ENCODE measurements around the gene IFIT1B.
A peak's percentile ranks its signal among the peaks of the same experiment; 100 is the strongest.
"Not testable (repeated sequence)": the region's sequence is repeated elsewhere in the genome, so short reads cannot be mapped to it uniquely, and the experiment has no call there.

Gene IFIT1B

GRCh38 chr10:89373916-89374711 is 3.7 kb upstream of the IFIT1B start:
- FAIRE-seq (no peak), DNase-seq (ENCODE audit: insufficient read length, low spot score) (peak; percentile 7)

GRCh38 chr10:89374713-89375141 is 3.1 kb upstream of the IFIT1B start:
- FAIRE-seq (no peak), DNase-seq (ENCODE audit: insufficient read length, low spot score) (no peak)

- no peak for DNase-seq (ENCODE audit: insufficient read length, low spot score)
- FAIRE-seq: no peak
Observed at GRCh38 chr10:89379103-89379502, 1.2 kb downstream of the IFIT1B start.

- no peak for DNase-seq (ENCODE audit: insufficient read length, low spot score)
Observed at GRCh38 chr10:89382757-89383156, 4.9 kb downstream of the IFIT1B start.

GRCh38 chr10:89384474-89385340 is 6.9 kb downstream of the IFIT1B start:
- FAIRE-seq (no peak), DNase-seq (ENCODE audit: insufficient read length, low spot score) (no peak)

More at GRCh38 chr10:89382757-89383156, 4.9 kb downstream of the IFIT1B start:
- FAIRE-seq: no peak

GRCh38 chr10:89388806-89389205 is 10.9 kb downstream of the IFIT1B start:
- DNase-seq (ENCODE audit: insufficient read length, low spot score) (no peak), FAIRE-seq (no peak)

GRCh38 chr10:89389254-89389653 is 11.4 kb downstream of the IFIT1B start:
- FAIRE-seq (no peak), DNase-seq (ENCODE audit: insufficient read length, low spot score) (peak; percentile 34)

- DNase-seq (ENCODE audit: insufficient read length, low spot score): no peak
- no peak for FAIRE-seq
Observed at GRCh38 chr10:89390476-89391225, 12.8 kb downstream of the IFIT1B start.

GRCh38 chr10:89391226-89391576 is 13.3 kb downstream of the IFIT1B start:
- DNase-seq (ENCODE audit: insufficient read length, low spot score); FAIRE-seq: not testable (repeated sequence)

- no peak for FAIRE-seq
- DNase-seq (ENCODE audit: insufficient read length, low spot score): peak; percentile 78
Observed at GRCh38 chr10:89391907-89392756, 14.3 kb downstream of the IFIT1B start, which contains the start of gene IFIT1. IFIT1 (plus strand) TSS chr10:89392623; CDS start chr10:89392713, 90 bp downstream.

GRCh38 chr10:89392974-89393373 is 15.1 kb downstream of the IFIT1B start:
- no peak for FAIRE-seq
- peak; percentile 11 for DNase-seq (ENCODE audit: insufficient read length, low spot score)

- DNase-seq (ENCODE audit: insufficient read length, low spot score) (no peak), FAIRE-seq (no peak)
Observed at GRCh38 chr10:89393898-89394297, 16.0 kb downstream of the IFIT1B start.

- DNase-seq (ENCODE audit: insufficient read length, low spot score): no peak
Observed at GRCh38 chr10:89395141-89395540, 17.3 kb downstream of the IFIT1B start.

GRCh38 chr10:89398003-89398749 is 20.3 kb downstream of the IFIT1B start:
- FAIRE-seq (peak; percentile 20), DNase-seq (ENCODE audit: insufficient read length, low spot score) (peak; percentile 14)

More at GRCh38 chr10:89395141-89395540, 17.3 kb downstream of the IFIT1B start:
- no peak for FAIRE-seq

- DNase-seq (ENCODE audit: insufficient read length, low spot score): no peak
- no peak for FAIRE-seq
Observed at GRCh38 chr10:89399956-89400355, 22.1 kb downstream of the IFIT1B start.

GRCh38 chr10:89403043-89403442 is 25.2 kb downstream of the IFIT1B start:
- FAIRE-seq (no peak), DNase-seq (ENCODE audit: insufficient read length, low spot score) (no peak)

GRCh38 chr10:89404104-89405047 is 26.5 kb downstream of the IFIT1B start:
- FAIRE-seq (no peak), DNase-seq (ENCODE audit: insufficient read length, low spot score) (no peak)

GRCh38 chr10:89406178-89406577 is 28.3 kb downstream of the IFIT1B start:
- not testable (repeated sequence) for FAIRE-seq; DNase-seq (ENCODE audit: insufficient read length, low spot score)
